Chondrocyte (in vitro differentiated cells): Measurements from ENCODE around the gene L3MBTL4. TPM values are rescaled to one million over a fixed set of nuclear protein-coding genes. Genes with fewer than 3 reads are reported as not detected.

Experiments used
- DNase-seq: peaks from one replicate; pipeline ENCODE4 v3.0.0; 2021; ENCODE audit warnings: mixed read lengths, low spot score
- H3K27ac Mint-ChIP-seq: one replicate; pipeline ENCODE4 v1.8.0; 2021; ENCODE audit warnings: mild to moderate bottlenecking, moderate library complexity, mixed read lengths; ENCODE audit not compliant: unreplicated experiment
- H3K27me3 Mint-ChIP-seq: 2 replicates; pipeline ENCODE4 v1.8.0; 2021; ENCODE audit warnings: low read depth, mixed read lengths
- H3K36me3 Mint-ChIP-seq: 2 replicates; pipeline ENCODE4 v1.8.0; 2021; ENCODE audit warnings: low read depth, mixed read lengths
- H3K4me1 Mint-ChIP-seq: 2 replicates; pipeline ENCODE4 v1.8.0; 2021; ENCODE audit warnings: low read depth, mild to moderate bottlenecking, mixed read lengths
- H3K4me3 Mint-ChIP-seq: one replicate; pipeline ENCODE4 v1.8.0; 2021; ENCODE audit warnings: mild to moderate bottlenecking, moderate library complexity, mixed read lengths; ENCODE audit not compliant: unreplicated experiment
- H3K9me3 Mint-ChIP-seq: 2 replicates; pipeline ENCODE4 v1.8.0; 2021; ENCODE audit warnings: low read depth, mixed read lengths
- CTCF ChIP-seq: fragments of 200-600 bp; sonication (generic); IDR thresholded peaks from 2 replicates; pipeline ENCODE4 v1.5.0; 2021; ENCODE audit warnings: antibody characterized with exemption, mild to moderate bottlenecking, moderate library complexity
- total RNA-seq: library from RNA; stranded (reverse); gene quantifications from 3 replicates; pipeline ENCODE4 v1.2.1, GENCODE V29; 2021

Gene L3MBTL4
- total RNA-seq, 1 donor from 2014 or later = 1.0 TPM

GRCh38 chr18:5998907-5999306 lies 415.8 kb downstream of the L3MBTL4 start:
- no peak for DNase-seq
- H3K27ac Mint-ChIP-seq = no peak overlapping the region
- H3K9me3 Mint-ChIP-seq = peaks cover 13% of the 10 kb centered on the region
- H3K27me3 Mint-ChIP-seq = no peaks in the 10 kb centered on the region
- H3K4me1 Mint-ChIP-seq = peaks cover 4% of the 10 kb centered on the region
- no peak for TF ChIP-seq CTCF
- no peak overlapping the region for H3K4me3 Mint-ChIP-seq
- peaks cover 2% of the 10 kb centered on the region for H3K36me3 Mint-ChIP-seq

GRCh38 chr18:5998166-5998881 lies 416.4 kb downstream of the L3MBTL4 start:
- Mint-ChIP-seq H3K36me3 (peaks cover 2% of the 10 kb centered on the region), H3K27me3 (no peaks in the 10 kb centered on the region), H3K9me3 (peaks cover 13% of the 10 kb centered on the region), H3K27ac (no peak overlapping the region), H3K4me1 (peaks cover 4% of the 10 kb centered on the region), H3K4me3 (no peak overlapping the region)
- no peak for DNase-seq
- no peak for TF ChIP-seq CTCF

- no peak overlapping the region for H3K4me3 Mint-ChIP-seq
- H3K27ac Mint-ChIP-seq = no peak overlapping the region
- H3K9me3 Mint-ChIP-seq = peaks cover 12% of the 10 kb centered on the region
- H3K4me1 Mint-ChIP-seq = peaks cover 4% of the 10 kb centered on the region
- H3K36me3 Mint-ChIP-seq = peaks cover 2% of the 10 kb centered on the region
- TF ChIP-seq CTCF = no peak
- DNase-seq = no peak
- H3K27me3 Mint-ChIP-seq = no peaks in the 10 kb centered on the region
Measured at GRCh38 chr18:5997361-5997760, 417.4 kb downstream of the L3MBTL4 start.

- peaks cover 11% of the 10 kb centered on the region for H3K9me3 Mint-ChIP-seq
- no peak for DNase-seq
- H3K4me1 Mint-ChIP-seq = no peaks in the 10 kb centered on the region
- TF ChIP-seq CTCF = no peak
- no peak overlapping the region for H3K27ac Mint-ChIP-seq
- H3K27me3 Mint-ChIP-seq = no peaks in the 10 kb centered on the region
- no peak overlapping the region for H3K4me3 Mint-ChIP-seq
- H3K36me3 Mint-ChIP-seq = peaks cover 2% of the 10 kb centered on the region
Measured at GRCh38 chr18:5995626-5996025, 419.1 kb downstream of the L3MBTL4 start.

- H3K27ac Mint-ChIP-seq = no peak overlapping the region
- no peak for DNase-seq
- no peaks in the 10 kb centered on the region for H3K27me3 Mint-ChIP-seq
- no peaks in the 10 kb centered on the region for H3K36me3 Mint-ChIP-seq
- H3K9me3 Mint-ChIP-seq = no peaks in the 10 kb centered on the region
- no peaks in the 10 kb centered on the region for H3K4me1 Mint-ChIP-seq
- TF ChIP-seq CTCF = no peak
- no peak overlapping the region for H3K4me3 Mint-ChIP-seq
Measured at GRCh38 chr18:5993938-5994337, 420.8 kb downstream of the L3MBTL4 start.
